ENCODE measurements around the gene CLP1.

The CLP1 gene

DNA sequence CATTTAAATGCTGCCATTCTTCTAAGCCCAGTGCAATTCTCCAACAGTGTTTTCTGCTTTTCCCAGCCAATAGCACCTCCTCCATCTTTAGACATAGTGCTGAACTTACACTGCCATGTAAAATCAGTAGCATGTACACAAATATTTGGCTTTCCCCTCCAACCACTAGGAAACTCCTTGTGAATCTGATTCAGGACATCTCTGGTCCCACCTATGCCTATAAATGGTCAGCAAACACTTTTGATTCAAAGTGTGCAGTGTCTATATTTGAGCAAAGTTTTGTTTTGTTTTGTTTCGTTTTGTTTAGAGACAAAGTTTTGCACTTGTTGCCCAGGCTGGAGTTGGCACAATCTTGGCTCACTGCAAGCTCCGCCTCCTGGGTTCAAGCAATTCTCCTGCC is 32.7 kb upstream of the CLP1 start:
- Histone ChIP-seq H3K27ac (replicated peaks) (no peak overlapping the region), H3K4me3 (replicated peaks; ENCODE audit: insufficient read depth, low read length) (no peak overlapping the region), H3K27me3 (ENCODE audit: insufficient read depth, poor library complexity, severe bottlenecking) (no peaks in the 10 kb centered on the region)
- no peak for DNase-seq (ENCODE audit: low read depth in 1 of 2, low spot score in 1 of 2)
- TF ChIP-seq GABPA (IDR thresholded peaks at IDR 0.05; ENCODE audit: low read depth) (no peak), POLR2AphosphoS5 (IDR thresholded peaks at IDR 0.05; ENCODE audit: low read depth) (no peak), SPI1 (IDR thresholded peaks at IDR 0.05; ENCODE audit: borderline replicate concordance, low read depth) (no peak)
- TF ChIP-seq, protein P1, sequence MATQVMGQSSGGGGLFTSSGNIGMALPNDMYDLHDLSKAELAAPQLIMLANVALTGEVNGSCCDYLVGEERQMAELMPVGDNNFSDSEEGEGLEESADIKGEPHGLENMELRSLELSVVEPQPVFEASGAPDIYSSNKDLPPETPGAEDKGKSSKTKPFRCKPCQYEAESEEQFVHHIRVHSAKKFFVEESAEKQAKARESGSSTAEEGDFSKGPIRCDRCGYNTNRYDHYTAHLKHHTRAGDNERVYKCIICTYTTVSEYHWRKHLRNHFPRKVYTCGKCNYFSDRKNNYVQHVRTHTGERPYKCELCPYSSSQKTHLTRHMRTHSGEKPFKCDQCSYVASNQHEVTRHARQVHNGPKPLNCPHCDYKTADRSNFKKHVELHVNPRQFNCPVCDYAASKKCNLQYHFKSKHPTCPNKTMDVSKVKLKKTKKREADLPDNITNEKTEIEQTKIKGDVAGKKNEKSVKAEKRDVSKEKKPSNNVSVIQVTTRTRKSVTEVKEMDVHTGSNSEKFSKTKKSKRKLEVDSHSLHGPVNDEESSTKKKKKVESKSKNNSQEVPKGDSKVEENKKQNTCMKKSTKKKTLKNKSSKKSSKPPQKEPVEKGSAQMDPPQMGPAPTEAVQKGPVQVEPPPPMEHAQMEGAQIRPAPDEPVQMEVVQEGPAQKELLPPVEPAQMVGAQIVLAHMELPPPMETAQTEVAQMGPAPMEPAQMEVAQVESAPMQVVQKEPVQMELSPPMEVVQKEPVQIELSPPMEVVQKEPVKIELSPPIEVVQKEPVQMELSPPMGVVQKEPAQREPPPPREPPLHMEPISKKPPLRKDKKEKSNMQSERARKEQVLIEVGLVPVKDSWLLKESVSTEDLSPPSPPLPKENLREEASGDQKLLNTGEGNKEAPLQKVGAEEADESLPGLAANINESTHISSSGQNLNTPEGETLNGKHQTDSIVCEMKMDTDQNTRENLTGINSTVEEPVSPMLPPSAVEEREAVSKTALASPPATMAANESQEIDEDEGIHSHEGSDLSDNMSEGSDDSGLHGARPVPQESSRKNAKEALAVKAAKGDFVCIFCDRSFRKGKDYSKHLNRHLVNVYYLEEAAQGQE (IDR thresholded peaks at IDR 0.05; ENCODE audit: insufficient replicate concordance, low read depth), result no peak

DNA sequence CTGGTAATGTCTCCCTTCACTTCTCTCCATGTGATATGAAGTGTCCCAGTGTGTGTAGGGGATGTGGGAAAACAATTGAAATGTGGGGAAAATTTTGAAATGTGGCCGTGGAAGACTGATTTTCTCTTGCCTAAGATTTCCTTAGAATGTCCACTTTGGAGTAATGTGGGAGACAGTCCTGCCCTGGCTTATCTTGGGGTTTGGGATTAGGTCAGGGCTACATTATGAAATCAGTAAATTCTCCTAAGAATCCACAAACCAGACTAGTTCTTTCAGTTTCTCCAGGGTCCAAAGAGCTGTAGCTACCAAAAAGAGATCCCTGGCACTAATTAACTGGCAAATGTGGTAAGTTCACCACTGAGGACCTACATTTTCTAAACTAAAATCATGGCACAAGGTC is 30.7 kb upstream of the CLP1 start:
- Histone ChIP-seq H3K27ac (replicated peaks) (no peak overlapping the region), H3K27me3 (ENCODE audit: insufficient read depth, poor library complexity, severe bottlenecking) (no peaks in the 10 kb centered on the region), H3K4me3 (replicated peaks; ENCODE audit: insufficient read depth, low read length) (no peak overlapping the region)
- no peak for DNase-seq (ENCODE audit: low read depth in 1 of 2, low spot score in 1 of 2)
- TF ChIP-seq SPI1 (IDR thresholded peaks at IDR 0.05; ENCODE audit: borderline replicate concordance, low read depth) (no peak), GABPA (IDR thresholded peaks at IDR 0.05; ENCODE audit: low read depth) (no peak), POLR2AphosphoS5 (IDR thresholded peaks at IDR 0.05; ENCODE audit: low read depth) (no peak)
- TF ChIP-seq, protein P2, sequence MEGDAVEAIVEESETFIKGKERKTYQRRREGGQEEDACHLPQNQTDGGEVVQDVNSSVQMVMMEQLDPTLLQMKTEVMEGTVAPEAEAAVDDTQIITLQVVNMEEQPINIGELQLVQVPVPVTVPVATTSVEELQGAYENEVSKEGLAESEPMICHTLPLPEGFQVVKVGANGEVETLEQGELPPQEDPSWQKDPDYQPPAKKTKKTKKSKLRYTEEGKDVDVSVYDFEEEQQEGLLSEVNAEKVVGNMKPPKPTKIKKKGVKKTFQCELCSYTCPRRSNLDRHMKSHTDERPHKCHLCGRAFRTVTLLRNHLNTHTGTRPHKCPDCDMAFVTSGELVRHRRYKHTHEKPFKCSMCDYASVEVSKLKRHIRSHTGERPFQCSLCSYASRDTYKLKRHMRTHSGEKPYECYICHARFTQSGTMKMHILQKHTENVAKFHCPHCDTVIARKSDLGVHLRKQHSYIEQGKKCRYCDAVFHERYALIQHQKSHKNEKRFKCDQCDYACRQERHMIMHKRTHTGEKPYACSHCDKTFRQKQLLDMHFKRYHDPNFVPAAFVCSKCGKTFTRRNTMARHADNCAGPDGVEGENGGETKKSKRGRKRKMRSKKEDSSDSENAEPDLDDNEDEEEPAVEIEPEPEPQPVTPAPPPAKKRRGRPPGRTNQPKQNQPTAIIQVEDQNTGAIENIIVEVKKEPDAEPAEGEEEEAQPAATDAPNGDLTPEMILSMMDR (IDR thresholded peaks at IDR 0.05; ENCODE audit: insufficient read depth, low read length), result no peak
- TF ChIP-seq, protein P1 (IDR thresholded peaks at IDR 0.05; ENCODE audit: insufficient replicate concordance, low read depth), result no peak

DNA sequence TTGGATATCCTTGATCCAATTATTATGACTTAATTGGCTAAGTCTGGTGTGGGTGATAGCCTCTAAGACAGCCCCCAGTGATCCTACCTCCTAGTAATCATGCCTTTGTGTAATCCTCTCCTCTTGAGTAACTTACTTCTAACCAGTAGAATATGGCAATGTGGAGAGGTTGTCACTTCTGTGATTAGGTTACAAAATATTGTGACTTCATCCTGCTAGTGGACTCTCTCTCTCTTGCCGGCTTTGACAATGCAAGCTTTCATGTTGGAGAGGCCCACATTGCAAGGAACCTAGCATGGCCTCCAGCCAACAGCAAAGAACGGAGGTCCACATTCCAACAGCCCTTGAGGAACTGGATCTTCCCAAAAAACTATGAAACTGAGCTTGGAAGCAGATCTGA is 27.4 kb upstream of the CLP1 start:
- no peak overlapping the region for H3K27ac ChIP-seq (replicated peaks)
- TF ChIP-seq, protein P1 (IDR thresholded peaks at IDR 0.05; ENCODE audit: insufficient replicate concordance, low read depth), result no peak
- TF ChIP-seq, protein P2 (IDR thresholded peaks at IDR 0.05; ENCODE audit: insufficient read depth, low read length), result no peak
- TF ChIP-seq POLR2AphosphoS5 (IDR thresholded peaks at IDR 0.05; ENCODE audit: low read depth), result no peak
- TF ChIP-seq GABPA (IDR thresholded peaks at IDR 0.05; ENCODE audit: low read depth), result no peak
- TF ChIP-seq SPI1 (IDR thresholded peaks at IDR 0.05; ENCODE audit: borderline replicate concordance, low read depth), result no peak

More for the DNA sequence above, 27.4 kb upstream of the CLP1 start:
- DNase-seq (ENCODE audit: low read depth in 1 of 2, low spot score in 1 of 2), result no peak
- no peaks in the 10 kb centered on the region for H3K27me3 ChIP-seq (ENCODE audit: insufficient read depth, poor library complexity, severe bottlenecking)
- no peak overlapping the region for H3K4me3 ChIP-seq (replicated peaks; ENCODE audit: insufficient read depth, low read length)
